Activated CD4-positive, alpha-beta T cell treated with anti-CD3 and anti-CD28 coated beads, Interleukin-2, amount 10 ng/mL, durations not matched to agents 24 days and 14 days (primary cell): ENCODE data around the gene HOATZ. TPM values are rescaled to one million over a fixed set of nuclear protein-coding genes. Genes with fewer than 3 reads are reported as not detected.

Experiments
- DNase-seq: peaks from one replicate; pipeline ENCODE4 v3.0.0; 2022
- H3K27ac Mint-ChIP-seq: one replicate; pipeline ENCODE4 v1.8.0; 2022; ENCODE audit warnings: mild to moderate bottlenecking, mixed read lengths
- H3K27me3 Mint-ChIP-seq: one replicate; pipeline ENCODE4 v1.8.0; 2022; ENCODE audit warnings: mixed read lengths
- H3K36me3 Mint-ChIP-seq: one replicate; pipeline ENCODE4 v1.8.0; 2022; ENCODE audit warnings: low read depth, mild to moderate bottlenecking, mixed read lengths
- H3K4me1 Mint-ChIP-seq: one replicate; pipeline ENCODE4 v1.8.0; 2021; ENCODE audit warnings: mixed read lengths
- H3K4me3 Mint-ChIP-seq: one replicate; pipeline ENCODE4 v1.8.0; 2022; ENCODE audit warnings: mild to moderate bottlenecking, moderate library complexity, mixed read lengths
- H3K9me3 Mint-ChIP-seq: one replicate; pipeline ENCODE4 v1.8.0; 2021; ENCODE audit warnings: mixed read lengths
- intact Hi-C: fragments of 100-400 bp; cut with micrococcal nuclease; formaldehyde crosslinking; loops from one replicate; pipeline ENCODE4 v1.15.1; 2023
- total RNA-seq: library from RNA; stranded (reverse); gene quantifications from 2 replicates; pipeline ENCODE4 v1.2.3, GENCODE V29; 2022

Gene HOATZ
- total RNA-seq, 1 donor from 2014 or later = not detected

DNA sequence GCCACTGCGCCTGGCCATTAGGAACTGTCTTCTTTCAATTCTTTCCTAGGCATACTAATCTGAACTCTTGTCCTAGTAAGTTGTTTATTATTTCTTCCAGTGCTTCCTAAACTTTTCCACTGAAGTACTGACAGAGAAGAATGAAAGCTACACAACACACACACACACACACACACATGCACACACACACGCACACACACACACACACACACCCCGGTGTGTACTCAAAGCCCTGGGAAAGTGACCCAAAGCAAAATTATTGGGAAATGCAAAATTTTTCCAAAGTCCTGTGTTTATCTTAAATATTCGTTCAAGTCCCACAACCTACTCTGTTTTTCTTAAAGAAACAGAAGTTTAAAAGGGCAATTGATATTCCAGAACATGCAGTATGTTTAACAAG, 68.3 kb downstream of the HOATZ start:
- Mint-ChIP-seq H3K27me3 (peaks cover 2% of the 10 kb centered on the region), H3K4me1 (peaks cover 6% of the 10 kb centered on the region)

GRCh38 chr11:111585371-111585770, 70.8 kb downstream of the HOATZ start:
- H3K9me3 Mint-ChIP-seq = no peaks in the 10 kb centered on the region
- H3K36me3 Mint-ChIP-seq = no peaks in the 10 kb centered on the region
- DNase-seq = no peak
- intact Hi-C loops = no loop called here
- no peak overlapping the region for H3K4me3 Mint-ChIP-seq
- no peak overlapping the region for H3K27ac Mint-ChIP-seq
- peaks cover 6% of the 10 kb centered on the region for H3K4me1 Mint-ChIP-seq
- H3K27me3 Mint-ChIP-seq = peaks cover 4% of the 10 kb centered on the region

More for the DNA sequence above, 68.3 kb downstream of the HOATZ start:
- Mint-ChIP-seq H3K27ac (no peak overlapping the region), H3K9me3 (no peaks in the 10 kb centered on the region), H3K4me3 (no peak overlapping the region), H3K36me3 (no peaks in the 10 kb centered on the region)
- intact Hi-C loops = no loop called here
- DNase-seq = no peak

GRCh38 chr11:111586388-111586831, 71.8 kb downstream of the HOATZ start:
- Mint-ChIP-seq H3K4me3 (no peak overlapping the region), H3K4me1 (peaks cover 2% of the 10 kb centered on the region), H3K36me3 (no peaks in the 10 kb centered on the region), H3K27ac (no peak overlapping the region), H3K9me3 (no peaks in the 10 kb centered on the region), H3K27me3 (peaks cover 4% of the 10 kb centered on the region)
- intact Hi-C loops = loop anchor here (1.0 kb wide), 2 partner anchors 191 to 255 kb away; no protein-coding TSS in a partner anchor
- DNase-seq = peak; percentile 84

Other genes with a start within 250 kb of the HOATZ start
- 0.21 and 0.37 TPM in 2 replicates for gene POU2AF3, start 216.2 kb upstream of the HOATZ start, total RNA-seq
- 65.6 and 68.9 TPM in 2 replicates for gene POU2AF1, start 135.5 kb upstream of the HOATZ start, total RNA-seq
- gene BTG4, start 2.4 kb upstream of the HOATZ start, total RNA-seq = not detected in 2 replicates
- 6.4 and 6.7 TPM in 2 replicates for gene LAYN, start 25.9 kb downstream of the HOATZ start, total RNA-seq
- gene SIK2, start 87.7 kb downstream of the HOATZ start, total RNA-seq = 8.2 and 9.0 TPM in 2 replicates